HEK293 (cell line): ENCODE results near the gene SCGB1C1.

Experiments used
- ATF2 ChIP-seq: fragments of 450-650 bp; formaldehyde crosslinking; IDR thresholded peaks from 2 replicates; pipeline ENCODE4 v1.5.1; 2016; ENCODE audit warnings: missing biosample characterization, missing genetic modification characterization, low read depth
- BCL11B ChIP-seq: fragments of 450-650 bp; formaldehyde crosslinking; IDR thresholded peaks from 2 replicates; pipeline ENCODE4 v1.5.1; 2016; ENCODE audit warnings: low read depth, missing biosample characterization, missing genetic modification characterization
- ELK4 ChIP-seq: IDR thresholded peaks from 2 replicates; pipeline ENCODE4 v1.6.1; 2011; ENCODE audit warnings: mild to moderate bottlenecking, low read depth, low read length, borderline replicate concordance
- GLIS1 ChIP-seq: fragments of 450-650 bp; formaldehyde crosslinking; IDR thresholded peaks from 2 replicates; pipeline ENCODE4 v1.5.1; 2016; ENCODE audit warnings: missing biosample characterization, missing genetic modification characterization
- HOXC10 ChIP-seq: sonication (generic); formaldehyde crosslinking; IDR thresholded peaks from 2 replicates; pipeline ENCODE4 v1.8.1; 2023; ENCODE audit warnings: mild to moderate bottlenecking, missing genetic modification reagents
- INSM2 ChIP-seq: fragments of 450-650 bp; formaldehyde crosslinking; IDR thresholded peaks from 2 replicates; pipeline ENCODE4 v1.5.1; 2016; ENCODE audit warnings: missing biosample characterization, missing genetic modification characterization
- KLF10 ChIP-seq: fragments of 450-650 bp; IDR thresholded peaks from 2 replicates; pipeline ENCODE4 v1.5.1; 2018; ENCODE audit warnings: missing biosample characterization, mild to moderate bottlenecking, missing genetic modification characterization
- KLF9 ChIP-seq: fragments of 450-650 bp; formaldehyde crosslinking; IDR thresholded peaks from 2 replicates; pipeline ENCODE4 v1.5.1; 2016; ENCODE audit warnings: missing biosample characterization, missing genetic modification characterization, low read depth
- MEIS1 ChIP-seq: sonication (generic); formaldehyde crosslinking; IDR thresholded peaks from 2 replicates; pipeline ENCODE4 v1.8.1; 2022; ENCODE audit warnings: missing genetic modification reagents, mild to moderate bottlenecking, borderline replicate concordance
- MZF1 ChIP-seq: fragments of 450-650 bp; formaldehyde crosslinking; IDR thresholded peaks from 2 replicates; pipeline ENCODE4 v1.5.1; 2017; ENCODE audit warnings: missing biosample characterization, missing genetic modification characterization, borderline replicate concordance
- SALL2 ChIP-seq: fragments of 450-650 bp; formaldehyde crosslinking; IDR thresholded peaks from 2 replicates; pipeline ENCODE4 v1.5.0; 2017; ENCODE audit warnings: missing biosample characterization, mild to moderate bottlenecking, missing genetic modification characterization, borderline replicate concordance
- SP3 ChIP-seq: fragments of 450-650 bp; formaldehyde crosslinking; IDR thresholded peaks from 2 replicates; pipeline ENCODE4 v1.5.1; 2016; ENCODE audit warnings: missing biosample characterization, missing genetic modification characterization
- WT1 ChIP-seq: fragments of 450-650 bp; formaldehyde crosslinking; IDR thresholded peaks from 2 replicates; pipeline ENCODE4 v1.5.1; 2016; ENCODE audit warnings: missing biosample characterization, missing genetic modification characterization
- ZEB2 ChIP-seq: fragments of 450-650 bp; formaldehyde crosslinking; IDR thresholded peaks from 2 replicates; pipeline ENCODE4 v1.5.1; 2016; ENCODE audit warnings: missing biosample characterization, missing genetic modification characterization
- ZIC2 ChIP-seq: fragments of 450-650 bp; formaldehyde crosslinking; IDR thresholded peaks from 2 replicates; pipeline ENCODE4 v1.5.1; 2016; ENCODE audit warnings: missing biosample characterization, missing genetic modification characterization
- ZNF114 ChIP-seq: fragments of 450-650 bp; formaldehyde crosslinking; IDR thresholded peaks from 2 replicates; pipeline ENCODE4 v1.5.0; 2017; ENCODE audit warnings: missing biosample characterization, missing genetic modification characterization
- ZNF121 ChIP-seq: fragments of 450-650 bp; formaldehyde crosslinking; IDR thresholded peaks from 2 replicates; pipeline ENCODE4 v1.5.1; 2016; ENCODE audit warnings: missing biosample characterization, missing genetic modification characterization
- ZNF138 ChIP-seq: fragments of 450-650 bp; formaldehyde crosslinking; IDR thresholded peaks from 2 replicates; pipeline ENCODE4 v1.5.1; 2016; ENCODE audit warnings: missing biosample characterization, missing genetic modification characterization, borderline replicate concordance
- ZNF140 ChIP-seq: fragments of 450-650 bp; formaldehyde crosslinking; IDR thresholded peaks from 2 replicates; pipeline ENCODE4 v1.5.1; 2016; ENCODE audit warnings: missing biosample characterization, missing genetic modification characterization
- ZNF24 ChIP-seq: fragments of 450-650 bp; formaldehyde crosslinking; IDR thresholded peaks from 2 replicates; pipeline ENCODE4 v1.5.1; 2016; ENCODE audit warnings: missing biosample characterization, missing genetic modification characterization
- ZNF26 ChIP-seq: fragments of 450-650 bp; formaldehyde crosslinking; IDR thresholded peaks from 2 replicates; pipeline ENCODE4 v1.5.1; 2016; ENCODE audit warnings: missing biosample characterization, missing genetic modification characterization
- ZNF354C ChIP-seq: fragments of 450-650 bp; formaldehyde crosslinking; IDR thresholded peaks from 2 replicates; pipeline ENCODE4 v1.5.1; 2016; ENCODE audit warnings: missing biosample characterization, missing genetic modification characterization, low read depth, borderline replicate concordance
- ZNF513 ChIP-seq: fragments of 450-650 bp; IDR thresholded peaks from 2 replicates; pipeline ENCODE4 v1.5.1; 2018; ENCODE audit warnings: missing biosample characterization, missing genetic modification characterization
- ZNF621 ChIP-seq: fragments of 450-650 bp; formaldehyde crosslinking; IDR thresholded peaks from 2 replicates; pipeline ENCODE4 v1.5.1; 2017; ENCODE audit warnings: missing biosample characterization, missing genetic modification characterization
- ZNF639 ChIP-seq: fragments of 450-650 bp; formaldehyde crosslinking; IDR thresholded peaks from 2 replicates; pipeline ENCODE4 v1.5.1; 2016; ENCODE audit warnings: missing biosample characterization, missing genetic modification characterization
- ZNF677 ChIP-seq: fragments of 450-650 bp; IDR thresholded peaks from 2 replicates; pipeline ENCODE4 v1.5.0; 2018; ENCODE audit warnings: missing biosample characterization, mild to moderate bottlenecking, missing genetic modification characterization, moderate library complexity
- ZNF692 ChIP-seq: fragments of 450-650 bp; formaldehyde crosslinking; IDR thresholded peaks from 2 replicates; pipeline ENCODE4 v1.5.1; 2016; ENCODE audit warnings: missing biosample characterization, missing genetic modification characterization
- ZNF76 ChIP-seq: fragments of 450-650 bp; formaldehyde crosslinking; IDR thresholded peaks from 2 replicates; pipeline ENCODE4; 2016; ENCODE audit warnings: low read depth, missing biosample characterization, missing genetic modification characterization, borderline replicate concordance
- ZSCAN16 ChIP-seq: fragments of 450-650 bp; formaldehyde crosslinking; IDR thresholded peaks from 2 replicates; pipeline ENCODE4 v1.5.1; 2016; ENCODE audit warnings: missing biosample characterization, missing genetic modification characterization

The SCGB1C1 gene

GRCh38 chr11:208181-208916 is 15.5 kb downstream of the SCGB1C1 start (continued):
- TF ChIP-seq WT1 (no peak), ZNF677 (tag by site-specific recombination) (no peak), KLF10 (peak; percentile 88), ZNF138 (tag by site-specific recombination) (no peak), ZIC2 (tag by site-specific recombination) (no peak), MZF1 (tag by site-specific recombination) (no peak), ZNF121 (tag by site-specific recombination) (no peak), SP3 (tag by site-specific recombination) (0 out of 2 replicates have a peak, but pooled peaks have one; percentile 15), BCL11B (tag by site-specific recombination) (no peak), ZNF76 (tag by site-specific recombination) (peak; percentile 93), ZNF513 (tag by site-specific recombination) (no peak), ZNF26 (tag by site-specific recombination) (no peak), ZNF24 (tag by site-specific recombination) (no peak), MEIS1 (CRISPR knock-in tag) (no peak), ZNF621 (no peak), SALL2 (no peak), ZNF114 (no peak), ZNF639 (tag by site-specific recombination) (no peak), KLF9 (peak; percentile 66; the same call in 1 of the 2 replicates), ZEB2 (tag by site-specific recombination) (no peak), INSM2 (tag by site-specific recombination) (no peak), ZNF692 (tag by site-specific recombination) (peak; percentile 89), ELK4 (no peak), ZNF140 (tag by site-specific recombination) (no peak), ZSCAN16 (tag by site-specific recombination) (no peak), HOXC10 (no peak), ATF2 (tag by site-specific recombination) (no peak), ZNF354C (tag by site-specific recombination) (no peak), GLIS1 (tag by site-specific recombination) (no peak)
